ENCODE data around the gene TTLL10. TPM values are rescaled to one million over a fixed set of nuclear protein-coding genes. Genes with fewer than 3 reads are reported as not detected.

Gene TTLL10
- polyA plus RNA-seq, 2 donors, result 0.28 to 0.43 TPM

DNA sequence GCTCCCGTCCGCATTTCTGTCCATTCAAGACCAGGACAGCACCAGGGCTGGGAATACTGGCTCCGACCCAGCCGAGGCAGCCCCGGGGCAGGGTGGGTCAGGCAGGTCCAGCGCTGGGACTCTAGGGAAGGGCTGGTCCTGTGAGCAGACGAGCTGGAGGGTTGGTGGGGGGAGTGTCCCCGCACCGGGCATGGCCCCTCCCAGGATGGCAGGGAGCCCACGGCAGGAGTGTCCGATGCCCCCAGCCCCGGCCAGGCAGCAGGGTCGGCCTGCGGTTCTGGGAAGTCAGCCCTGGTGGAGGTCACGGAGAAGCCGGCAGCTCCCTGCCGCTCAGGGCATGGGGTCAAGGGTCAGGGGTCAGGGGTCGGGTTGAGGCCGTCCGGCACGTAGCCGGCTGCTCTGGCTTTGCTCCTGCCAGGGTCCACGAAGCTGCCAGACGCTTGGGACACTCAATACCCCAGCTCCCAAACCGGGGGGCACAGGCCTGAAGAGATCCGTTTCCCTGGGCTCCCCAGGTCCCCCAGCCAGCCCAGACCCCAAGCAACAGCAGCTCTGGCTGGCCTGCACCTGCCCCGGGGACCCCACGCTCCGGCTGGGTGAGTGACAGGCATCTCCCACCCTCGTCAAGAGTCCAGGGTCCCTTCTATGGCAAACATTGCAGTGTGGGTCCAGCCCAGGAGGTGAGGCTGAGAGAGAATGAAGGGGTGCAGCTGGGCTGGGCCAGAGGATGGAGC, 66.1 kb downstream of the TTLL10 start:
- Histone ChIP-seq H3K27ac (ENCODE audit: low read depth in 2 of 2, low read length in 1 of 2) (no peak overlapping the region), H3K4me1 (ENCODE audit: control insufficient read depth in 2 of 2, insufficient read depth in 2 of 2, low read length in 1 of 2) (peaks cover 2 to 23% of the 10 kb centered on the region in 2 donors), H3K36me3 (ENCODE audit: control insufficient read depth in 2 of 2, insufficient read depth in 2 of 2, low read length in 1 of 2) (peaks cover 0 to 2% of the 10 kb centered on the region in 2 donors), H3K9me3 (ENCODE audit: control insufficient read depth in 2 of 2, insufficient read depth in 1 of 2, low read depth in 1 of 2, low read length in 1 of 2) (peaks cover 0 to 5% of the 10 kb centered on the region in 2 donors), H3K4me3 (ENCODE audit: low read depth in 1 of 2, low read length in 2 of 2) (no peak overlapping the region), H3K27me3 (ENCODE audit: control insufficient read depth in 1 of 2, insufficient read depth in 2 of 2, low read length in 2 of 2) (peaks cover 0 to 5% of the 10 kb centered on the region in 2 donors)
- whole genome bisulfite sequencing, 2 donors, result 22% methylated on average over 29 to 30 of the region's 30 CpGs

DNA sequence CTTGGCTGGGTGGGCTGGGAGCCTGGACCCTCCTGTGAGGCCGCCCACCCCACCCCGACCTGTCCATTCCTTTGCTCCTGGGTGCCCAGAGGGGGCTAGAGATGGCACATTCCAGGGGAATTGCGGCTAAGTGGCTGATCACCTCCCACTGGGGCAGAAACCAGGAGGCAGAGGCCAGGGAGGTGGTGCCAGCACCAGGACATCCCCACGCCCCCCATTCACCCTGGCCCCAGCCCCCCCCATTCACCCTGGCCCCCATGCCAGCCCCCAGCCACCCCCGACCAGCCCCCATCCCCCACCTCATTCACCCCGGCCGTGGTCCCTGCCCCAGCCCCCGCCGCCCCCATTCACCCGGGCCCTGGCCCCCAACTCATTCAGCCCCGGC, 66.7 kb downstream of the TTLL10 start:
- H3K27me3 ChIP-seq (ENCODE audit: control insufficient read depth in 1 of 2, insufficient read depth in 2 of 2, low read length in 2 of 2), result peaks cover 0 to 5% of the 10 kb centered on the region in 2 donors
- no peak overlapping the region for H3K27ac ChIP-seq (ENCODE audit: low read depth in 2 of 2, low read length in 1 of 2)
- peaks cover 0 to under 1% of the 10 kb centered on the region in 2 donors for H3K36me3 ChIP-seq (ENCODE audit: control insufficient read depth in 2 of 2, insufficient read depth in 2 of 2, low read length in 1 of 2)
- WGBS, 2 donors, result 38 to 48% methylated on average over 11 of the region's 11 CpGs
- no peak overlapping the region for H3K4me3 ChIP-seq (ENCODE audit: low read depth in 1 of 2, low read length in 2 of 2)
- peaks cover 0 to 5% of the 10 kb centered on the region in 2 donors for H3K9me3 ChIP-seq (ENCODE audit: control insufficient read depth in 2 of 2, insufficient read depth in 1 of 2, low read depth in 1 of 2, low read length in 1 of 2)
- peaks cover 2 to 23% of the 10 kb centered on the region in 2 donors for H3K4me1 ChIP-seq (ENCODE audit: control insufficient read depth in 2 of 2, insufficient read depth in 2 of 2, low read length in 1 of 2)

DNA sequence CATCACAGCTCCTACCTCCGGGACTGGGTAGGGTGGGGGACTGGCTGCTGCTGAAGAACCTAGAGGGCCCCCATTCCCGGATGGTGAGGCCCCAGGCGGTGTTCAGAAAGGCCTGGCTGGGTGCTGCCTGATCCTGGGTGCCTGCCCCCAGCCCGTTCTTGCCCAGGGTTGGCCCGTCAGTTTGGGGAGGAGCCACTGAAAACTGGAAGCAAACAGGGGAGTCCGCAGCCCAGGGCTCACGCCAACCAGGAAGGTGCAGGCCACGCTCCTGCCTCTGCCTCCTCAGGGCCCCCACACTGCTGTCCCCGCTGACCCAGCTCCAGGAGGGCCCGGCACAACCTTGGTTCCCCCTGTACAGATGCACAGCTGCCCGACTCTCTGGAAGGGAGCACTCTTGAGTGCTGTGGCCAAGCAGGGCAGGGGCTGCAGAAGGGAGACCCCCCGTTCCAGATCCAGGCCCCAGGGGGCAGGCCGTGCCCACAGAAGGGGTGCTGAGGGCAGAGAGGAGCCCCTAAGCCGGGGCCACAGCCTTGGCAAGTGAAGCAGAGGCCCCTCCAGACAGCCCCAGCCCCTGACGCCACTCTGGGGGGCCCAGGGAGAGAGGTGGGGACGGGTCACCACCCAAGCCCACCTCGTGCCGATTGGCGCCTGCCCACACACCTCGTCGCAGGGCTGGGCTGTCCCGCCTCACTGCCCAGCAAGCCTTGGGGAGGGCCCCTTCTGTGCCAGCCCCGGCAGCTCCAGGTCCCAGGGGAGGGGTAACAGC, 67.3 kb downstream of the TTLL10 start:
- Histone ChIP-seq H3K27me3 (ENCODE audit: control insufficient read depth in 1 of 2, insufficient read depth in 2 of 2, low read length in 2 of 2) (peaks cover 0 to 11% of the 10 kb centered on the region in 2 donors), H3K27ac (ENCODE audit: low read depth in 2 of 2, low read length in 1 of 2) (no peak overlapping the region), H3K4me1 (ENCODE audit: control insufficient read depth in 2 of 2, insufficient read depth in 2 of 2, low read length in 1 of 2) (peaks cover 2 to 23% of the 10 kb centered on the region in 2 donors), H3K4me3 (ENCODE audit: low read depth in 1 of 2, low read length in 2 of 2) (no peak overlapping the region), H3K9me3 (ENCODE audit: control insufficient read depth in 2 of 2, insufficient read depth in 1 of 2, low read depth in 1 of 2, low read length in 1 of 2) (peaks cover 0 to 5% of the 10 kb centered on the region in 2 donors), H3K36me3 (ENCODE audit: control insufficient read depth in 2 of 2, insufficient read depth in 2 of 2, low read length in 1 of 2) (no peaks in the 10 kb centered on the region)
- WGBS, 2 donors, result 34 to 39% methylated on average over 15 to 23 of the region's 23 CpGs

- Histone ChIP-seq H3K36me3 (ENCODE audit: control insufficient read depth in 2 of 2, insufficient read depth in 2 of 2, low read length in 1 of 2) (no peaks in the 10 kb centered on the region), H3K27me3 (ENCODE audit: control insufficient read depth in 1 of 2, insufficient read depth in 2 of 2, low read length in 2 of 2) (peaks cover 0 to 11% of the 10 kb centered on the region in 2 donors), H3K27ac (ENCODE audit: low read depth in 2 of 2, low read length in 1 of 2) (no peak overlapping the region), H3K4me3 (ENCODE audit: low read depth in 1 of 2, low read length in 2 of 2) (no peak overlapping the region), H3K9me3 (ENCODE audit: control insufficient read depth in 2 of 2, insufficient read depth in 1 of 2, low read depth in 1 of 2, low read length in 1 of 2) (peaks cover 0 to 5% of the 10 kb centered on the region in 2 donors), H3K4me1 (ENCODE audit: control insufficient read depth in 2 of 2, insufficient read depth in 2 of 2, low read length in 1 of 2) (peaks cover 2 to 26% of the 10 kb centered on the region in 2 donors)
- 71 to 77% methylated on average over 26 of the region's 26 CpGs for WGBS, 2 donors
These were observed 68.0 kb downstream of the TTLL10 start for GRCh38 chr1:1241588-1242219.

DNA sequence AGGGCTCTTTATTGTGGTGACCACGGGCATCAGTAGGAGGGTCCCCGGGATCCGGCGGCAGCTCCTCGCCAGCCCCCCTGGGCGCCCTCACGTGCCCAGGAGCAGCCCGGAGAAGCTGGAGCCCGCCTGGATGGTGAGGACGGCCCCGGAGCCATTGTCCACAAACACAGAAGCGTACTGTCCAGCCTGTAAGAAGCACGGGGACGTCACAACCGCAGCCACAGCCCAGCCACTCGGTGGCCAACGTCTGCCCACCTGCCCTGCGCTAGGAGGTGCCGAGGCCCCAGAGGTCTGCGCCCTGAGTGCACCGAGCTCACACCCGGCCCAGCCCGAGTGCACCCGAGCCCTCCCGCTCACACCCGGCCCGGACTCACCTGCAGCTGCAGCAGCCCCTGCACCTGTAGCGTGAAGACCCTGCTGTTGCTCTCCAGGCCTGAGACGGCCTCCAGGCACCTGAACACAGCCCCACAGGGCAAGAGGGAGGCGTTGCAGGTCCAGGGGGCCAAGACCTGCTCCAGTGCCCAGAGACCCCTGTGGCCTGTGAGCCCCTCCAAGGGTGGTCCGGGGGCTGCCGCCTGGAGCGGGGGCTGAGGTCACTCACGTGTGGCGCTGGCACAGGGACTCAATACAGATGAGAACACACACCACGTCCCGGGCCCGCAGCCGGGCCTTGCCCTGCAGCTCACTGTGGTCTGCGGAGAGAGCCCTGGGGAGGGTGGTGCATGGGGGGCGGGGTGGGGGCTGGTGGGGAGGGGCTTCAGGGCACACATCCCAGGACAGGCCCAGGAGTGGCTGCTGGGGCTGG, 69.0 kb downstream of the TTLL10 start:
- Histone ChIP-seq H3K4me3 (ENCODE audit: low read depth in 1 of 2, low read length in 2 of 2) (no peak overlapping the region), H3K4me1 (ENCODE audit: control insufficient read depth in 2 of 2, insufficient read depth in 2 of 2, low read length in 1 of 2) (peaks cover 4 to 21% of the 10 kb centered on the region in 2 donors), H3K27ac (ENCODE audit: low read depth in 2 of 2, low read length in 1 of 2) (no peak overlapping the region), H3K36me3 (ENCODE audit: control insufficient read depth in 2 of 2, insufficient read depth in 2 of 2, low read length in 1 of 2) (no peaks in the 10 kb centered on the region), H3K27me3 (ENCODE audit: control insufficient read depth in 1 of 2, insufficient read depth in 2 of 2, low read length in 2 of 2) (peaks cover 0 to 11% of the 10 kb centered on the region in 2 donors), H3K9me3 (ENCODE audit: control insufficient read depth in 2 of 2, insufficient read depth in 1 of 2, low read depth in 1 of 2, low read length in 1 of 2) (peaks cover 0 to 5% of the 10 kb centered on the region in 2 donors)
- WGBS, 2 donors, result 84 to 87% methylated on average over 40 to 41 of the region's 41 CpGs

DNA sequence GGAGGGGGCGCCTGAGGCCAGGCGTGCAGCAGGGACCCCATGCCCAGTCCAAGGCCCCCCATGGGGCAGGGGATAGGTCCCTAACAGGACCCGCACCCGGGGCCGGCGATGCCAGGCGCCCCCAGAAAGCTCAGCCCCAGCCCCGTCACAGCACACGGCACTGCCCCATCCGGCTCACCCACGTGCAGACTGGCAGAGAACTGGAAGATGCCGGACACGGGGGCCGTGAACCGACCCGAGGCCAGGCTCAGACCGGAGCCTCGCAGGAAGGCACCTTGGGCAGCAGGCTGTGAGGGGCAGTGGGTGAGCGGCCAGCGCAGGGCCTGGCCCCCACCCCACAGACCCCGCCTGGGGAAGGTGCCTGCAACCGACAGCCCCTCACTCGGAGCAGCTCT, 69.6 kb downstream of the TTLL10 start:
- H3K4me1 ChIP-seq (ENCODE audit: control insufficient read depth in 2 of 2, insufficient read depth in 2 of 2, low read length in 1 of 2), result peaks cover 4 to 15% of the 10 kb centered on the region in 2 donors
- H3K27ac ChIP-seq (ENCODE audit: low read depth in 2 of 2, low read length in 1 of 2), result no peak overlapping the region
- H3K27me3 ChIP-seq (ENCODE audit: control insufficient read depth in 1 of 2, insufficient read depth in 2 of 2, low read length in 2 of 2), result peaks cover 0 to 11% of the 10 kb centered on the region in 2 donors
- H3K4me3 ChIP-seq (ENCODE audit: low read depth in 1 of 2, low read length in 2 of 2), result no peak overlapping the region
- H3K9me3 ChIP-seq (ENCODE audit: control insufficient read depth in 2 of 2, insufficient read depth in 1 of 2, low read depth in 1 of 2, low read length in 1 of 2), result peaks cover 0 to 5% of the 10 kb centered on the region in 2 donors
- no peaks in the 10 kb centered on the region for H3K36me3 ChIP-seq (ENCODE audit: control insufficient read depth in 2 of 2, insufficient read depth in 2 of 2, low read length in 1 of 2)
- 87 to 92% methylated on average over 22 to 23 of the region's 23 CpGs for WGBS, 2 donors

DNA sequence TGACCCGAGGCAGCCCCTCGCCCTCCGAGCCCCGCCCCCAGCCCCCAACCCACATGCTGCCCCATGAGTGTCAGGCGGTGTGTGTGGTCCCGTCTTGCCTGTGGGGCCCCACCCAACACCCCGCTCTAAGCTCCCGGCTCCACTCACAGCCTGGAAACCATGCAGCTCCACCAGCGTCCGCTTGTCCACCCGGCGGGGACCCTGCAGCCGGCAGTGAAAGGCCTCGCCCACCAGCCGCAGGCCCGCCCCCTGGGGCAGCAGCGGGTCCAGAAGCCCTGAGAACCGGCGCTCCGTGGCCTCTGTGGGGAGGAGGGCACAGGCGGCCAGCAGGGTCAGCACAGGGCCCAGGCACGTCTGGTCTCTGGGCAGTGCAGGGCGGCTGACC, 70.1 kb downstream of the TTLL10 start:
- 60 to 63% methylated on average over 23 of the region's 23 CpGs for WGBS, 2 donors
- peaks cover 0 to 11% of the 10 kb centered on the region in 2 donors for H3K27me3 ChIP-seq (ENCODE audit: control insufficient read depth in 1 of 2, insufficient read depth in 2 of 2, low read length in 2 of 2)
- peaks cover 4 to 12% of the 10 kb centered on the region in 2 donors for H3K4me1 ChIP-seq (ENCODE audit: control insufficient read depth in 2 of 2, insufficient read depth in 2 of 2, low read length in 1 of 2)

GRCh38 chr1:1244192-1244811, 70.6 kb downstream of the TTLL10 start:
- 68 to 69% methylated on average over 25 to 30 of the region's 30 CpGs for WGBS, 2 donors
- Histone ChIP-seq H3K27me3 (ENCODE audit: control insufficient read depth in 1 of 2, insufficient read depth in 2 of 2, low read length in 2 of 2) (peaks cover 0 to 11% of the 10 kb centered on the region in 2 donors), H3K27ac (ENCODE audit: low read depth in 2 of 2, low read length in 1 of 2) (no peak overlapping the region), H3K9me3 (ENCODE audit: control insufficient read depth in 2 of 2, insufficient read depth in 1 of 2, low read depth in 1 of 2, low read length in 1 of 2) (peaks cover 0 to 3% of the 10 kb centered on the region in 2 donors), H3K4me1 (ENCODE audit: control insufficient read depth in 2 of 2, insufficient read depth in 2 of 2, low read length in 1 of 2) (peaks cover 4 to 11% of the 10 kb centered on the region in 2 donors), H3K4me3 (ENCODE audit: low read depth in 1 of 2, low read length in 2 of 2) (no peak overlapping the region), H3K36me3 (ENCODE audit: control insufficient read depth in 2 of 2, insufficient read depth in 2 of 2, low read length in 1 of 2) (no peaks in the 10 kb centered on the region)

More for the DNA sequence above, 70.1 kb downstream of the TTLL10 start:
- H3K4me3 ChIP-seq (ENCODE audit: low read depth in 1 of 2, low read length in 2 of 2), result no peak overlapping the region
- peaks cover 0 to 5% of the 10 kb centered on the region in 2 donors for H3K9me3 ChIP-seq (ENCODE audit: control insufficient read depth in 2 of 2, insufficient read depth in 1 of 2, low read depth in 1 of 2, low read length in 1 of 2)
- H3K36me3 ChIP-seq (ENCODE audit: control insufficient read depth in 2 of 2, insufficient read depth in 2 of 2, low read length in 1 of 2), result no peaks in the 10 kb centered on the region
- no peak overlapping the region for H3K27ac ChIP-seq (ENCODE audit: low read depth in 2 of 2, low read length in 1 of 2)
